ENCODE measurements around the gene CCDC158. TPM values are rescaled to one million over a fixed set of nuclear protein-coding genes. Genes with fewer than 3 reads are reported as not detected.

Gene CCDC158
- total and polyA plus RNA-seq, 2 donors (not counting 1 experiment from before 2014, with no cell fraction given), result not detected

DNA sequence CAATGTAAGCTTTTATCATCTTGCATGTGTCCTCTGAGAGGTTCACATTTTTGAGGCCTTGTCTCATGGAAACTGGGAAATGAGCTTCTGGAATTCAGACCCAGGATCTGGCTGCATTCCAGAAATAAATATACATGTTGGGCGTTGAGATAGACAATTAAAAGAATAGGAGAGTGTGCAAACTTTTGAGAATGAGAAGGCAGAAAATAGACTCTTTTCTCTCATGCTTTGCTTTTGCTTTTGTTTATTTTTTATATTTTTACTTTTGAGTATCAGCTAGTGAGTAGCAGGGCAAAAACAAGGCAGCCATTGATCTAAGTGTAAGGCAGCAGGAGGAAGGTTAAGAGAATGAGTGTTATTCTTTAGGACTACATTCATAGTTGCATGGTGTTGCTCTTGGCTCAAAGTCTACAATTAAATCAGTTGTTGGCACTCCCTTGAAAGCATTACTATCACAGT is 26.5 kb upstream of the CCDC158 start:
- no peak for ATAC-seq (ENCODE audit: low read depth)
- WGBS (ENCODE audit: insufficient coverage), result no CpG with 5 or more reads among the region's 1 CpG
- TF ChIP-seq EZH2 (IDR thresholded peaks at IDR 0.05; ENCODE audit: borderline replicate concordance, insufficient read depth, low read depth, low read length, poor library complexity, severe bottlenecking), result no peak
- TF ChIP-seq, protein P1, sequence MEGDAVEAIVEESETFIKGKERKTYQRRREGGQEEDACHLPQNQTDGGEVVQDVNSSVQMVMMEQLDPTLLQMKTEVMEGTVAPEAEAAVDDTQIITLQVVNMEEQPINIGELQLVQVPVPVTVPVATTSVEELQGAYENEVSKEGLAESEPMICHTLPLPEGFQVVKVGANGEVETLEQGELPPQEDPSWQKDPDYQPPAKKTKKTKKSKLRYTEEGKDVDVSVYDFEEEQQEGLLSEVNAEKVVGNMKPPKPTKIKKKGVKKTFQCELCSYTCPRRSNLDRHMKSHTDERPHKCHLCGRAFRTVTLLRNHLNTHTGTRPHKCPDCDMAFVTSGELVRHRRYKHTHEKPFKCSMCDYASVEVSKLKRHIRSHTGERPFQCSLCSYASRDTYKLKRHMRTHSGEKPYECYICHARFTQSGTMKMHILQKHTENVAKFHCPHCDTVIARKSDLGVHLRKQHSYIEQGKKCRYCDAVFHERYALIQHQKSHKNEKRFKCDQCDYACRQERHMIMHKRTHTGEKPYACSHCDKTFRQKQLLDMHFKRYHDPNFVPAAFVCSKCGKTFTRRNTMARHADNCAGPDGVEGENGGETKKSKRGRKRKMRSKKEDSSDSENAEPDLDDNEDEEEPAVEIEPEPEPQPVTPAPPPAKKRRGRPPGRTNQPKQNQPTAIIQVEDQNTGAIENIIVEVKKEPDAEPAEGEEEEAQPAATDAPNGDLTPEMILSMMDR (IDR thresholded peaks at IDR 0.05), result no peak
- Histone ChIP-seq H3K27me3 (replicated peaks in 1 of 4; ENCODE audit: control extremely low read depth in 1 of 4, control insufficient read depth in 3 of 4, insufficient read depth in 4 of 4, low read length in 3 of 4) (peaks cover 0 to 3% (median 0%) of the 10 kb centered on the region in 4 experiments), H3K27ac (ENCODE audit: low read length in 2 of 2) (no peak overlapping the region), H3K36me3 (replicated peaks in 1 of 2; ENCODE audit: control extremely low read depth in 1 of 2, control insufficient read depth in 1 of 2, extremely low read depth in 1 of 2, insufficient read depth in 2 of 2, low read length in 1 of 2) (no peaks in the 10 kb centered on the region), H4K20me1 (ENCODE audit: control insufficient read depth, insufficient read depth, low read length, poor library complexity, severe bottlenecking) (no peaks in the 10 kb centered on the region), H3K9ac (ENCODE audit: low read length) (no peak overlapping the region), H3K4me1 (ENCODE audit: control insufficient read depth in 2 of 2, insufficient read depth in 2 of 2, low read length in 2 of 2) (no peaks in the 10 kb centered on the region), H3K4me3 (ENCODE audit: control extremely low read depth in 1 of 5, extremely low read depth in 1 of 5, insufficient read depth in 1 of 5, low read depth in 2 of 5, low read length in 4 of 5) (no peak overlapping the region), H3K9me3 (ENCODE audit: control extremely low read depth in 1 of 3, control insufficient read depth in 2 of 3, insufficient read depth in 1 of 3, low read length in 2 of 3) (no peaks in the 10 kb centered on the region), H3K79me2 (ENCODE audit: control insufficient read depth, insufficient read depth, low read length) (no peaks in the 10 kb centered on the region), H3K4me2 (replicated peaks; ENCODE audit: low read depth, low read length, poor library complexity, severe bottlenecking) (no peak overlapping the region), H2AFZ (ENCODE audit: insufficient read depth, low read depth, low read length, poor library complexity, severe bottlenecking) (no peak overlapping the region)
- CTCF ChIA-PET, result interaction anchor here (1.2 kb wide), 1 partner anchor 15 kb away, joined by 4 read pairs; no protein-coding TSS in a partner anchor
- intact Hi-C loops (cut with micrococcal nuclease), result no loop called here
- H3K9me3 Mint-ChIP-seq (ENCODE audit: insufficient read depth), result no peaks in the 10 kb centered on the region
- H3K4me3 Mint-ChIP-seq, result no peak overlapping the region
- no peak for DNase-seq
- H3K27me3 Mint-ChIP-seq, result no peaks in the 10 kb centered on the region
- POLR2A ChIA-PET, result no interaction called here
- H3K27ac Mint-ChIP-seq, result no peak overlapping the region
- H3K4me1 Mint-ChIP-seq, result no peaks in the 10 kb centered on the region

DNA sequence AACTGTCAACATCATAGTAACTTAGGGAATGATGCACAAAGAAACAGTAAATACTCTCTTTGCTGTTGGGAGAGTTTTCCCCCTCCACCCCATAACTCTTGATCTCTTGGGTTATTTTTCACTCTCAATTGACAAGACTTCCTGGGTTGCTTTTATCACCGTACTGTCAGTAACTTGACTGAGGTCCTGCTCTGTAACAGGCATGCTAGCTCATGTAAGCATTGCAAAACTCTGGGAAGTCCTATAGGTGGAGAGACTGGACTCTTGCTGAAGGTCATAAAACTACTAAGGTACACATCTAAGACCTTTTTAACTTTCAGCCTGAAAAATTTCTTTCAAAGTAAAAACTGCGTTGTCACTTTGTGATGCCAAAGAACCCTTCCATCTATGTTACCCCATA is 25.0 kb upstream of the CCDC158 start:
- Mint-ChIP-seq H3K4me3 (no peak overlapping the region), H3K9me3 (ENCODE audit: insufficient read depth) (no peaks in the 10 kb centered on the region), H3K27me3 (peaks cover 4% of the 10 kb centered on the region), H3K4me1 (no peaks in the 10 kb centered on the region), H3K27ac (no peak overlapping the region)
- Histone ChIP-seq H3K27ac (ENCODE audit: low read length in 2 of 2) (no peak overlapping the region), H2AFZ (ENCODE audit: insufficient read depth, low read depth, low read length, poor library complexity, severe bottlenecking) (no peak overlapping the region), H3K36me3 (replicated peaks in 1 of 2; ENCODE audit: control extremely low read depth in 1 of 2, control insufficient read depth in 1 of 2, extremely low read depth in 1 of 2, insufficient read depth in 2 of 2, low read length in 1 of 2) (no peaks in the 10 kb centered on the region), H3K79me2 (ENCODE audit: control insufficient read depth, insufficient read depth, low read length) (no peaks in the 10 kb centered on the region), H4K20me1 (ENCODE audit: control insufficient read depth, insufficient read depth, low read length, poor library complexity, severe bottlenecking) (no peaks in the 10 kb centered on the region), H3K4me2 (replicated peaks; ENCODE audit: low read depth, low read length, poor library complexity, severe bottlenecking) (no peak overlapping the region), H3K9me3 (ENCODE audit: control extremely low read depth in 1 of 3, control insufficient read depth in 2 of 3, insufficient read depth in 1 of 3, low read length in 2 of 3) (no peaks in the 10 kb centered on the region), H3K4me3 (ENCODE audit: control extremely low read depth in 1 of 5, extremely low read depth in 1 of 5, insufficient read depth in 1 of 5, low read depth in 2 of 5, low read length in 4 of 5) (no peak overlapping the region), H3K27me3 (replicated peaks in 1 of 4; ENCODE audit: control extremely low read depth in 1 of 4, control insufficient read depth in 3 of 4, insufficient read depth in 4 of 4, low read length in 3 of 4) (peaks cover 0 to 3% (median 0%) of the 10 kb centered on the region in 4 experiments), H3K9ac (ENCODE audit: low read length) (no peak overlapping the region), H3K4me1 (ENCODE audit: control insufficient read depth in 2 of 2, insufficient read depth in 2 of 2, low read length in 2 of 2) (no peaks in the 10 kb centered on the region)
- ATAC-seq (ENCODE audit: low read depth), result no peak
- ChIA-PET CTCF (no interaction called here), POLR2A (no interaction called here)
- WGBS (ENCODE audit: insufficient coverage), result no CpG with 5 or more reads among the region's 2 CpGs
- no peak for DNase-seq
- TF ChIP-seq, protein P1 (IDR thresholded peaks at IDR 0.05), result no peak
- TF ChIP-seq EZH2 (IDR thresholded peaks at IDR 0.05; ENCODE audit: borderline replicate concordance, insufficient read depth, low read depth, low read length, poor library complexity, severe bottlenecking), result no peak
- intact Hi-C loops (cut with micrococcal nuclease), result no loop called here

Data from B cell (primary cell).